B cell (primary cell): Measurements from ENCODE around the gene JPH3.

Source experiments
- EZH2 ChIP-seq: IDR thresholded peaks from 2 replicates; pipeline ENCODE4 v1.6.1; 2012; ENCODE audit warnings: borderline replicate concordance, low read depth, mild to moderate bottlenecking, moderate library complexity, low read length; ENCODE audit not compliant: insufficient read depth, poor library complexity, severe bottlenecking
- TF ChIP-seq, protein P1 (sequence below): fragments of 200-600 bp; IDR thresholded peaks from one replicate; pipeline ENCODE4 v1.8.0; 2022; ENCODE audit warnings: antibody characterized with exemption, mild to moderate bottlenecking

DNA sequence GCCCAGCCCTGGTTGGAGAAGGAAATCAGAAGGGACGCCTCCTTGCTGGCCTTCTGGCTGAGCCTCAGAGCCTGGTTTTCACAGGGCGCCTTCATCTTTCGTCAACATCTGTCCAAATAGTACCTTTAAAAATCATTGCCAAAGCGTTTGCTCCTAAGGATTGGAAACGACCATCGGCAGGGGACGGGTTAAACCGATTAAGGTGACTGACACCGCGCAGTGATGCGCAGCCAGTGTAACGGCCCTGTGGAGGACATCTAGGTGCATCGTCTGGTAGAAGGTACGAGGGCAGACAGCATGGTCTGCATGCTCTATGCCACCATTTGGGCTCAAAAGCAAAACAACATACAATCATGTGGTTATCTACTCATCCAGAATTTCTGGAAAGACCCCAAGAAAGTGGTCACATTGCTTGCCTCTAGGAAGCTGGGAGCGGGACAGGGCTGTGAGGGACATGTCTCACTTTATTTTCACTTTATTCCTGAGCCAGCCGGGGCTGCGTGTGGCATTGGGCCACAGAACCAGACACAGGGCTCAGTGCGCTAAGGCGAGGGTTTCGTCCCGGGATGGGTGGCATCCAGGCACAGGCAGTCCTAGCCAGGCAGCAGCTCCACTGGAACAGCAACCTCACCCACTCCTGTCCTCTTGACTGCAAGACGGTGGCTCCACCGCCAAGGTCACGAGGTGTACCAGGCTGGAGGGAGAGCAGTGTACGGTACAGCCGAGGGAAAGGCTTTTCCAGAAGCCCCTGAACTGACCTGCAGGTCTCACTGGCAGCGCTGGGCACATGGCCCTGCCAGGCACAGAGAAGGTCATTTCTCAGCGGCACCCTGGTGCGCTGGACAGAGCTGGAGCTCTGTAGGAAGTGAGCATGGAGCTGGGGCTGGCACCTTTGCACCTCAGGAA, 40.9 kb upstream of the JPH3 start:
- TF ChIP-seq, protein P1, sequence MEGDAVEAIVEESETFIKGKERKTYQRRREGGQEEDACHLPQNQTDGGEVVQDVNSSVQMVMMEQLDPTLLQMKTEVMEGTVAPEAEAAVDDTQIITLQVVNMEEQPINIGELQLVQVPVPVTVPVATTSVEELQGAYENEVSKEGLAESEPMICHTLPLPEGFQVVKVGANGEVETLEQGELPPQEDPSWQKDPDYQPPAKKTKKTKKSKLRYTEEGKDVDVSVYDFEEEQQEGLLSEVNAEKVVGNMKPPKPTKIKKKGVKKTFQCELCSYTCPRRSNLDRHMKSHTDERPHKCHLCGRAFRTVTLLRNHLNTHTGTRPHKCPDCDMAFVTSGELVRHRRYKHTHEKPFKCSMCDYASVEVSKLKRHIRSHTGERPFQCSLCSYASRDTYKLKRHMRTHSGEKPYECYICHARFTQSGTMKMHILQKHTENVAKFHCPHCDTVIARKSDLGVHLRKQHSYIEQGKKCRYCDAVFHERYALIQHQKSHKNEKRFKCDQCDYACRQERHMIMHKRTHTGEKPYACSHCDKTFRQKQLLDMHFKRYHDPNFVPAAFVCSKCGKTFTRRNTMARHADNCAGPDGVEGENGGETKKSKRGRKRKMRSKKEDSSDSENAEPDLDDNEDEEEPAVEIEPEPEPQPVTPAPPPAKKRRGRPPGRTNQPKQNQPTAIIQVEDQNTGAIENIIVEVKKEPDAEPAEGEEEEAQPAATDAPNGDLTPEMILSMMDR, result no peak
- no peak for TF ChIP-seq EZH2
